ENCODE data around the gene GPC3.
"Not testable (repeated sequence)": the region's sequence is repeated elsewhere in the genome, so short reads cannot be mapped to it uniquely, and the experiment has no call there.

GPC3 gene

DNA sequence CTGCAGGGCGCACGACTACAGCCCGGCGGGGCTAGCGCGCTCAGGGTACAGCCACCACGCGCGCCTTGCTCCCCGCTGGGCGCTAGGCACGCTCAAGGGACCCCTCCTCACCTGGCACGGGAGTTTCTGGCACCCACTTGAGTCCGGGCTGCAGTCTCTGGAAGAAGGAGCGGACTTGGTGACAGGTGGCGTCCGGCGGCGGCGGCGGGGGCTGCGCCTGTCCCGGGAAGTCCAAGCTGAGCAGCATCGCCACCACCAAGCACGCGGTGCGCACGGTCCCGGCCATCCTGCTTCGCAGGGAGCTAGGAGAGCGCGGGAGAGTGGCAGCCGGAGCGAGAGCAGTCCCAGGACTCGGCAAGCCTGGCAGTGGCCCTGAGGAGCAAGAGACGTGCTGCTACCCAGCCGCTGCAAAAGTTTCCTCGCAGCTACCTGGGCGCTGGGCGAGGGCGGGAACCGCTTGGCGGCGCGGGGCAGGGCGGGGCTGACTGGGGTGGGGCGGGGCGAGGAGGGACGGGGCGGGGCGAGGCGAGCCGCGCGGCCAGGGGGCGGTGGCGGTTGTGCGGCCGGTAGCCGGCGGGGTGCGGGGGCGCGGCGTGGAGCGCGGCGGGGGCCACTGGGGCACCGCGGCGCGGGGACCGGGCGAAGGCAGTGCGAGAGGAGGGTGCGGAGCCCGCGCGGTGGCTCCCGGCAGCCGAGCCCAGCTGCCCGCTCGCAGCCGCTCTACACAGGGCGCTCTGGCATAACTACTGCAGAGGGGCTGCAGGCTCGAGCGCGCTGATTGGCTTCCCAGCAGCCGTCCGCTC, at the start of gene GPC3:
TSS of gene GPC3 (minus strand) at position 431 of the 803 bp plus-strand sequence.
- peak in 1 of 2 donors; percentile 28 for DNase-seq

DNA sequence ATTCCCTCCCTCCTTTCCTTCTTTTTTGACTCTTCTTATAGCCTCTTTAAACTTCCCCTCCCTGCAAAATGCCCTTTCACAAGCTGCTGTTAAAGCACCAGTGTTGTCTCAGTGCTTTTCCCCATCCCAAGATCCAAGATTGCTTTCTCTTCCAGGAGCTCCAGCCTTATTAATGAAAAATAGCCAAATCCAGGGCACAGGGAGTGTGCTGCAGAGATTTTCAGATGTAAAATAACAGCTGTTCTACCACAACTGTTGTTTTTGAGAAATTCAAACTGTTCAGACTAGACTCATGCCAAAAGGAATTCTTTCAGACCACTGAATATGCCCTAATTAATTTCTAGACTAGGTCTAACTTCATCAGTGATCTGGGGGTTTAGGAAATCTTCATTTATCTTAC, 47.0 kb upstream of the GPC3 start:
- no peak for DNase-seq

DNA sequence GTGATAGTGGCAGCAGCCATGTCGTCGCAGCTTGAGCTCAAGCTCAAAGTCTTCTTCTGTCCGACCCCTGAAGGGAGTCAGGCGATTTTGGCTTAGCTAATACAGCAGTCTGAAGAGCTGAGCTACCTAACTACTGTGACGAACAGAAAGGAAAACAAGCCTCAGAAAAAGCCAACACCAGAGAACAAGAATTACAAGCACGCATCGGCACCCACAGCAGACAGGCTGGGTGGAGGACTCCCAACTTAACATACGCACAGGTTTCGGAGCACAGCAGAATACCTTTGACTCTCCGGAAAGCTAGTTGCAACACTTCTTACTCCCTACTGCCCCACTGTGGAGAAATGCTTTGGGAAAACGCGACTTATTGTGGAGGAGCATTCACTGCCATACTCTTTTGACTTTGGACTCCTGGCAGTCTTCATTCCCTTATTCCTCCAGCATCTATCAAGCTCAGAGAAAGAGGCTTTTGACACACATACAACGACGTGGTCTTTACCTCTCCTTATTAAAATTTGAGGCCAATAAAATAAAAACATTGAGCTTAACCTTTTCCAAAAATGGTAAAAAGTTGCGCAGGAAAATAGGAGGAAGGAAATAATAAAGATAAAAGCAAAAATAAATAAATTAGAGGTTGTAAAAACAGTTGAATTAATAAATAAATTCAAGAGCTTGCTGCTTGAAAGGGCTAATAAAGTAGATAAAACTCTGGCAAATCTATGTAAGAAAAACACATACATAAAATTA, 41.3 kb upstream of the GPC3 start:
- DNase-seq: peak; percentile 11

DNA sequence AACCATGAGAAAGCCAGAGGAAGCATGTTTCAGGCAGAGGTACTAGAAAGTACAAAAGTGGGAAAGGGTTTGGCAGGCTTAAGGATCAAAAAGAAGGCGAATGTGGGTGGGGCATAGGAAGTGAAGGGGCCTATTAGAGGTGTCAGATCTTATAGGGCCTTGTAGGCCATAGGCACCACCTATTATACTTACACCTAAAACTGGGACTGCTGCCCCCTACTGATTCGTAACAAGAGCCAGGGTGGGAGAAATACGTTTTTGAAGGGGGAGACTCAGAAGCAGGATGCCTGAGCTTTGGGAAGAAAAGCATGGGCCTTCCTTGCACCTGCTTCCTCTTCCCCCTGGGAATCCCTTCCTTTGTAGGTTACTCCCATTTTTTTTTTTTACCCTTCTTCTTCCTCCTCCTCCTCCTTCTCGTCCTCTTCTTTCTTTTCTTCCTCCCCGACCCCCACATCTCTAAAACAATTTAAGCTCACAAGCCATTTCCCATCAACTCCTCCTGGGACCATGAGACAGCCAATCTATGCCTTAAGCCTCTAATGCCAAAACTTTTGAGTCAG, 40.7 kb upstream of the GPC3 start:
- DNase-seq: no peak

DNA sequence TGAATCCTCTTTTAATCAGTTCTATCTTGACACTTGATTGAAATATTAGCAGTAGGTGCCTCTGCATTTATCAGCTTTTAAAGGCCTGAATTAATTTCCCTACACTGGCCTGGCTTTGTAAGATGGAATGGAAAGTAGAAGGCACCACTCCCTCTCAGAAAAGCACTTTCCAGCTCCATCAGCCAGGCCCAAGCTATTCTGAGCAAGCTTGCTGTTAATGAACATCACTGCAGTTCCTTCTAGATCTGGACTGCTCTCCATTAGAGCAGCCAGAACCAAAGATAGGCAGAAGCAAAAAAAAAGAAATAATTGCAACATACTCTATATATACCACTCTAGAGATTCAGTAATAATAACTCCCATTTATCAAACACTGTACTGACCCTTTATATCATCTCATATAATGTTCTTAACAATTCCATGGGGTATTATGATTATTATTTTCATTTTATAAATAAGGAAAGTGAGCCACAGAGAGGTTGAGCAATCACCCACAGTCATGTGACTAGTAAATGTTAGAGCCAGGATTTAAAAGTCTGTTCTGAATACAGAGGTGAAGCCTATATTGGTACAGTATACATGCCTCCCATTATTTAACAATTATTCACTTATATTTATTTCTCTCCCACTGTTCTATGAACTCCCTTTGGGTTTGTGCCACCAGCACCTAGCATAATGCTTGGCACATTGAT, 39.4 kb upstream of the GPC3 start:
- DNase-seq: no peak

DNA sequence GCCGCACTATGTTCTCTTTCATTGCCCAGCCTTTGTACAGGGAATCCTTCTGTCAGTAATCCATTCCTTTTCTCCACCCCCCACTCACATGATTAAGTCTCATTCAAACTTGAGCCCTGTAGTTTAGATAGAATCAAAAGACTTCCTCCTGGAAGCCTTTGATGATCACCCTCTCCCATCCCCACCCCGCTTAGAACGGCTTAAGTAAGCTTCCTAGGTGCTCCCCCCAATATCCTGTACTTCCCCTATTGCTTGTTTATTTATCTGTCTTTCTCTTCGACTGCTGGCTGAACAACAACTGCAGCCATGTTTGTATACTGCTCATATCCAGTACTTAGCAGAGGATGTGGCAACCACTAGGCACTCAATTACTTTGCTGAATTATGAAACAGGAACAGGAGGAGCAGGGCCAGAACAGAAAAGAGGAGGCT, 38.5 kb upstream of the GPC3 start:
- DNase-seq: no peak

DNA sequence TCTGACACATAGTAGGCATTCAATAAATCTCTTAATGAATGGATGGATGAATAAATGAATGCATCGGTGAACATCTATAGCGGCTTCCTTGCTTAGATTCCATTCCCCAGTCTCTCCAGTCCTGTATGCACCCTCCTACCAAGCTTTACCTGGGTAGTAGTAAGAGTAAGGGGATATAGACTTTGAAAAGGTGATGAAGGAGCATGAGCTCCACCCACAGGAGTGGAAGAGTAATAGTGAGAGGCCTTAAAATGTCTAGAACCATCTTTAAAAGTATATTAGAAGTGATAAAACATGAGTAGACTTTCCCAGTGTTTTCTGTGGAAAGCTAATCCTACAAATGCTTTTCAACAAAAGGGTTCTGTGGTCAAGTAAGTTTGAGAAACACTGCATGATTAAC, 35.5 kb upstream of the GPC3 start:
- no peak for DNase-seq

DNA sequence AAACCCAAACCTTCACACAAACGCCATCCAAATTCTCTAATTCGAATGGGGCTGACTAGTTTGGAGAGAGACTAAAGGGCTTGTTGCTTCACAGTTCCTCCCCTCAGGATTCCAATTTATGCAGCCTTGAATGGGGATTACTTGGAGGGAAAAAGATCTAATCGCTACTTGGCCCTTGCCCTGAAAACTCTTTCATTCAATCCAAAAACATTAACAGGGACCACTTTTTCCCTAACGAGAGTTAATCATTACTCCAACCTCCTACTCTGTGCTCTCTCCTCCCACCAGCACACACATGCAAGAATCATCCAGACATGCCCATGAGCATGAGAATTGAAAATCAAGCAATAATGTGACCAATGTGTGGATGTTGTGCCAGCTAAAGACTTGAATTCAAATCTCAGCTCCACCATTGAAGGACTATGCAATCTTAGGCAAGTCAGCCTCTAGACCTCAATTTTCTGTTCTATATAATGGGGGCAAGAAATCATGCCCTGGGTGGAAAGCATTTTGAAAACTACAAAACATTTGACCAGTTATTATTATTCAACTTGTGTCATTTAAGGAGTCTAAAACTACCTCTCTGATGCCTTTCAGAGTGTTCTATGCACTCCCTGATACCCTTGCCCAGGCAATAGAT, 34.3 kb upstream of the GPC3 start:
- no peak for DNase-seq

DNA sequence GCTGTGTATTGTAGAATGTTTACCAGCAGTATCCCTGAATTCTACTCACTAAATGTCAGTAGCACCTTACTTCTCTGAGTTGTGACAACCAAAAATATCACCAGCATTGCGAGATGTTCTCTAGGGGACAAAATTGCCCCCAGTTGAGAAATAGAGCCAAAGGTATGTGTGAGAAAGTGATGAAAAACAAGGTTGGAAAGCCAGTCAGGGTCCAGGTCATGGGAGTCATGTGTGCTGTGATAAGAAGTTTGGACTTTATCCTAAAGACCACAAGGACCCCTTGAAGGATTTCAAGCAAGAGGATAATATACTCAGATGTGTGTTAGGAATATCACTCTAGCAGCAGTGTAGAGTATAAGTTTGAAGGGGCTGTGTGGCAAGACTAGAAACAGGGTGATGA, 30.9 kb upstream of the GPC3 start:
- not testable (repeated sequence) for DNase-seq

DNA sequence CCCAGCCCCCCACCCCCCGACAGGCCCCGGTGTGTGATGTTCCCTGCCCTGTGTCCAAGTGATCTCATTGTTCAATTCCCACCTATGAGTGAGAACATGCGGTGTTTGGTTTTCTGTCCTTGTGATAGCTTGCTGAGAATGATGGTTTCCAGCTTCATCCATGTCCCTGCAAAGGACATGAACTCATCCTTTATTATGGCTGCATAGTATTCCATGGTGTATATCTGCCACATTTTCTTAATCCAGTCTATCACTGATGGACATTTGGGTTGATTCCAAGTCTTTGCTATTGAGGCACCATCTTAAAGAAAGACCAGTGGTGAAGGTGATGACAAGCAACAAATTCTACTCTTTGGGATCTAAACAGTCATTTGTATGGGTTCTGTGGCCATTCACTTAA, 30.1 kb upstream of the GPC3 start:
- DNase-seq: not testable (repeated sequence)

DNA sequence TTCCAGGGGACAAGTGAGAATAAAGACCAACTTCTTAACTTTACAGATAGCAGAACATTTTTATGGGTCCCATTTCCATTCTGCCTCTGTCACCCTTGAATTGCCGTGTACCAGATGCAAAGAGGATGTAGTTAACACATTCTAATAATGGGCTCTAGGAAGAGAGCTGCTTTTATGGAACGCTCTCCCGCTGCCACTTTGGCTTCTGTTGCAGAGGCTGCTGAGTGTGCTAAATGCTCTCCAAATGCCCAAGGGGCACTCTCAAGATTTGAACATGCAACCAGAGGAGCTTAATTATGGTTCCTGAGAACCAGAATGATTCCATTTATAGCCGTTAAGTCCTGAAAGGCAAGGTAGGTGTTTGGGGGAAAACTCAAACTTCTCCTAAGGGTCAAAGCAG, 28.1 kb upstream of the GPC3 start:
- no peak for DNase-seq

DNA sequence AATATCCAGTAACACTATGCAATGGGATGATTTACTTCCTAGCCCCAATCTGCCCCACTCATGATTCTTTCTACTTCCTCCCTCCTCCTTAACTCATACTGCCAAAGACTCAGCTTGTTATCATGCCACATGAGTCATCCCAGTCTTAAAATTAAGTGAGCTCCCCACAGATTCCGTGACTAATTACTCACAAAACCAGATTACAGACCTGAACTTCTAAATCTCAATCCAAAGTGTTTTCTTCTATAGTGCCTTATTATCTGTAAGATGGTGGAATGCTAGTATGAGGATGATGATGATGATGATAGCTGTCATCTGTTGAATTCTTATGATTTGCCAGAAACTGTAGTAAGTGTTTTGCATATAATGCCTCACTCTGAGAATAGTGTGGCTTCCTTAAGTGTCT, 27.7 kb upstream of the GPC3 start:
- DNase-seq: no peak

DNA sequence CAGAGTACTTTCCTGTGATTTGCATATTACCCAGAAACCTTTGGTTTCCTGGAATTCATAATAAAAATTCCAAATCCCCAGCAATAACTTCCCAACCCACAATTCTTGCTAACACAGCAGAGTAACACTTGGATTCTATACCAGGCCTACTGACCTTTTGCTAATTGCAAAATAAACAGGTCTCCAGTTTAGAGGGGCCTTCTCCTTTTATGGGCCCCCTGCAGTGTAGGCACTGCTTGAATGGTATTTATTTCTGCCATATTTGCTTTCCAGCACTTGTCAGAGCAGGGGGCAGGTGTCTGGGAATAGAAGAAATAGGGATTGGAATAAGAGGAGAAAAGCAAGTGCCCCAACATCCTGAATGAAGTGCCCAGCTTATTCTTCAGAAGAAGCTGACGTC, 25.3 kb upstream of the GPC3 start:
- no peak for DNase-seq

DNA sequence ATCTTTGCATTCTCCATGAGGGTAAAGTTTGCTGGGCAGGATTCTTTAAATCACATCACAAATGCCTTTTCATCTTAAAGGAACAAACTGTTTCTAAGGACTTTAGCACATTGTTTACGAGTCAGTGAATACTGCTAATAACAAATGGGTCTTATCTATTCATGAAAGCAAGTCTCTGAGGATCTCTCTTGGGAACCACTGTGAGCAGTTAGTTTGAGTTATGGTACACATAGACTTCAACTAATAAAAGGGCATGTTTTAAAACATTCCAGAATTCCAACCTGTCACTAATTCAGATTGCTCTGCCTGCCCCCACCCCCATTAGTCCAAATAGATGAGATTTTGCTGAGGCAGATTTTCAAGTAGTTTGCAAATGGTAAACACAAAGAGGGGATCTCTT, 22.3 kb upstream of the GPC3 start:
- DNase-seq: no peak

DNA sequence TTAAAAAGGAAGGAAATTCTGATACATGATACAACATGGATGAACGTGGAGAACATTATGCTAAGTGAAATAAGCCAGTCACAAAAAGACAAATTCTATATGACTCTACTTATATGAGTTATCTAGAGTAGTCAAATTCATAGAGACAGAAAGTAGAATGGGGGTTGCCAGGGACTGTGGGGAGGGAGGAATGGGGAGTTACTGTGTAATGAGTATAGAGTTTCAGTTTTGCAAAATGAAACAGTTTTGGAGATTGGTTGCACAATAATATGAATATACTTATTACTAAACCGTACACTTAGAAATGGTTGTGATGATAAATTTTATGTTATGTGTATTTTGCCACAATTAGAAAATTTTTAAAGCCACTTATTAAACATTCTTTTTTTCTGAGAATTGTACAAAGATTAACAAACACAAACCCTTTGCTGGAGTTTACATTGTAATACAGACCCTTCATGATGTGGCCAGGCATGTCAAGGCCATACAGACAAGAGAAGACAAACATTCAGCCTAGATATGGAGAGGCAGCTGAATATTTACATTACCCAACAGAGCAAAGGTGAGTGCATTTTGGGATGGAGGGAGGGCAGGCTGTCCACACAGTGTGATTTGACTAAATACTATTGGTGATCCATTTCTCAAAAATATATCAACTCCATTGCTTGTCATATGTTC, 21.2 kb upstream of the GPC3 start:
- DNase-seq: no peak

DNA sequence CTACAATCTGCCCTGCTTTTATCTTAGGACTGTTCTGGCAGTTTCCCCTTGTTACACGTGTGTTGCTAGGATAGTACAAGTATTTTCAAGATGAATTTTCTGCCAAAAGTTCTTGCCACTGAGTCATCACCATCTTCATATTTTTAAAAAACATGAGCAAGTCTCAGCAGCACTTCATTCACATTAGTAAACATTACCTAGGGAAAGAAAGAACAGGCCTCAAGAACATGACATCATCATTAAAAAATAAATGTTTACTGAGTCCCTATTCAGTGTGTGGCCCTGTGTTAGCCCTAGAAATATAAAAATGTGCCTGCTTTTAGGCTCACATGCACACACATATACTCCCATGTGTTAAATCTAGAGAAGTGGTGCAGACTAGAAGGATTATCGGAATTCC, 18.7 kb upstream of the GPC3 start:
- DNase-seq: no peak

DNA sequence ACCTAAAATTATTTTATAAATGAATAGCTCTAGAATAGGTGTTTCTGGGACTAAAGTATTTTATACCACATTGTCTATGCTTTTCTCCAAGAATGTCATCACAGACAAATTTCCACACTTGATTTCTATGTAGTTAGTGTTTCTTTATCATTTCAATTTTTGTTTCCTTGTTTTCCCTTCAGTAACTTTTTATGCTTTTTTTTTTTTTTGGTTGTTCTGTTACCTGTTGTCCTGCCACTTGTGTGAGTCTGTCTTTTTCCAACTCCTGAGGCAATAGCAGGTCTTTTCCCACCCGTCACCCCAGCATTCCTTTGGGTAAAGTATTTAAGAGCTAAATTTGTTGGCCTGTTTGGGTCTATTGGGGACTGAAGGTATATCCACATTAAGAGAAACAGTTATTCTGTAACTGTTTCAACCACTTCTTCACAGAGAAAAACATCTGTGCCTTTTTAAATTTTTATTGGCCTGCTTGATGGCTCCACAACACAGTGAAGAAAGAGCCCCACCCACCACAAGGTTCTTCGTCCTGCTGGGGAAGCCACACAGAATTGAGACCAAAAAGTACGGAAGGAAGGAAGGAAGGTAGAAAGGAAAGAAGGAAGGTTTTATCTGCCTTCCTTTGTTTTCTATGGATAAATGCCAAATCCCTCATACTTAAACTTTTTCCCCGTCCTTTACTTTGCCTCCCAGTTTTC, 17.7 kb upstream of the GPC3 start:
- DNase-seq: no peak

DNA sequence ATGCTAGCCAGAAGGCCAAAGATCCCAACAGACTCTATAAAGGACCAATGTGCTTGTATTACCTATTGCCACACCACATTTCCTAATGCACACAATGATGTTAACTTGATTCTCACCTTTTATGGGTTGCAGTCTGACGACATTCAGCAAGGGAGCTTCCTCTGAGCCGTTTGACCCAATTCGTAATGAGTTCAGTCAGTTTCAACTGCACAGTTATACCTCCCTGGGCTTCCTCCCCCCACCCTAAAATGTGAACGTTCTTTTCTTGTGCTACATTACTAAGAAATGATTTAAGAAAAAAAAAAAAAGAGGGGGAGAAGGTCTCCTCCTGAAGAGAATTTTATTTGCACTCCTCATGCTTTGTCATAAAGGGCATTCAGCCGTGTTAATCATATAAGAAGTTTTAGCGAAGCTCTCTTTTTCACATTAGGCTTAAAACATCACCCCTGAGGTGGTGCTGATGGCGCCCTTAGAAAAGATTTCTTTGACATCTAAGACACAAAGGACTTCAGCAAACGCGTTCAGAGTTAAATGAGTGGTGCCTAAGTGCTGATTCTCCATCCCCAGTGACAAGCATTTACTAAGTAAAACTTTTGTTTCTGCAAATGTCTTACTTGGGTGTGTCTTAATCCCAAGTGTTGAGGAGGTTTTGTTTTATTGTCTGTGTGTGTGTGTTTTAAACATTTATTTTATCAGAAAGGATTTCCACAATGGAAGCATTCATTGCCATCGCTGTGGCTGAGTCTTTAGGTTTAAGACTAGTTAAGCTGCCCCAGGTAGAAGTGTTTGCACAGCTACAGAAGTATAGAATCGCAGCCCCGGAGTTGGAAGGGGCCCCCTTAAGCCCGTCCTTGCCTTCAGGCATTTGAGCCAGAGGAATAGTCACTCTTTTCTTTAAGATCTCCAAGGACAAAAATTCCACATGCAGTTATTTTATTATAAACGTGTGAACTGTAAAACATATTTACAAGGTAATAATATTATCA, 15.2 kb upstream of the GPC3 start:
- DNase-seq: no peak

DNA sequence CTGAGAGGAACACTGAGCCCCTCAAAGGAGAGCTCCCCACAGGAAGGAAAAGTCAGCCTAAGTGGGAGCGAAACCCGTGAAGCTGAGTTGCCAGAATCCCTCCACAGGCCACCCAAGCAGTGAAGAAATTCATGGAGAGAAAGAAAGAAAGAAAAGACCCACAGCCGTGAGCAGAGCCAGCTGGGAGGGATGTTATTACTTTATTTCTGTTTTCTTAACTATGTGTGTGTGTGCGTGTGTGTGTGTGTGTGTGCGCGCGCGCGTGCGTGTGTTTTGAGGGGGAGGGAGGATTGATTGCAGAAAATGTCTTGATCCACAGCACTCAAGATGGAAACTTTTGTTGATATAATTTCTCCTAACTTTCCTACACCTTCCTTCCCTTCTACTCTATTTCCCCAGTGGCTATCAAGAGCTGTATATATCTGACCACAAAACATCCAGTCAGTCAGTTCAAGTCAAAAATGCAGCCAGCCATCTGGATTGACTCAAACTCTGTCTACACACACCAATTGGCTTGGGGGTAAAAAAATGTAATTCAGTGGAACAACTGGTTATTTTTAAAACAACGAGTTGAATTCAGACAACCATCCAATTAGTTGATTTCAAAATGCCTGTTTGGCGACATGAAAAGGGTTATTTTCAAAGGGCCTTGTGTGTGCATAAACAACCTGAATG, 13.8 kb upstream of the GPC3 start:
- no peak for DNase-seq

DNA sequence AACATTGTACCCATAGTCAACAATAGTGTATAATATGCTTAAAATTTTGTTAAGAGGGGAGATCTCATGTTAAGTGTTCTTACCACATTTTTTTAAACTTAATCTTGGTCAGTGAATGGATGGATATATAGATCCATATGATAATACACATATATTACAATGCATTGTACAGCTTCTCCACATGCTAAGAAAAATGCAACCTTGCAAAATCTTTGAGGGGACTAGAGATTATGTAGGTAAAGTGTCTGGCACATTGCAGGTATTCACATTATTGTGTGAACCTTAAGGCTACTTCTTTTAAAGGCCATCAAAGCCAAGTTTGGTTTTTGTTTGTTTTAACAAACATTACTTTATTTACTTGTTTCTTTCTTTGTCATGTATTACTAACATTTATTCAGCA, 10.4 kb upstream of the GPC3 start:
- no peak for DNase-seq

Data from CD4-positive, alpha-beta T cell treated with Interleukin-4 for 1 hour (primary cell).